Hindlimb muscle (tissue), 1 donor: ENCODE measurements around the gene RAB25. TPM values are rescaled to one million over a fixed set of nuclear protein-coding genes. Genes with fewer than 3 reads are reported as not detected.
A peak's percentile ranks its signal among the peaks of the same experiment; 100 is the strongest.

ENCODE experiments used
- DNase-seq: peaks from one replicate; pipeline ENCODE4 v3.0.0-alpha.2; 2013
- polyA plus RNA-seq: library from polyadenylated mRNA; unstranded; fragments of 120-200 nt; gene quantifications from one replicate; pipeline ENCODE4 v1.2.1, GENCODE V29; 2013; ENCODE audit not compliant: insufficient read length

RAB25 gene
- polyA plus RNA-seq, 1 donor = 1.0 TPM

DNA sequence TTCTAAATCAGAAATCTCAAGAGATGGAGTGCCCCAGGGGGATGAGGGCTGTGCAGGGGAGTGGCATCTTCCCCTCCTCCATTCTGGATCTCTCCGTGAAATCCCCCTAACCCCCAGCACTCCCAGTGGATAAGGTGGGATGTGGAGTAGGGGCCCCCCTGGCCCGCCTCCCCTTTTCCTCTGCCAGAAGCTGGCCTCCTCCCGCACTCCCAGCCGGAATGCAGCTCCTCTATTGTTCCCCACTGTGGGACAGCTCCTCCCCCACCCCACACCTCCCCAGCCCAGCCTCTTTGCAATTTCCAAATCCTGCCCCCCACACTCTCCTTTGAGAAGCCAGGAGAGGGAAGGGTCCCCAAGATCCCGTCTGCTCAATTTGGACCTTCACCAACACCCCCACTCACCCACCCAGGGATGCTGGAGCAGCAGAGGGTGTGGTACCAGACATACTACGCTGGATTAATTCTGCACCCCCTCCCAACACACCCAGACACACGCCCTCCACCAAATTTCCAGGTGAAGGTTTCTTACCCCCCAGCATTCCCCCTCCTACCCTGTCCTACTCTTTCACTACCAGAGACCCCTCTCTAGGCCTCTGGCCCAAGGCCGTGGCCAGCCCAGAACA lies 19.4 kb downstream of the RAB25 start:
- no peak for DNase-seq

DNA sequence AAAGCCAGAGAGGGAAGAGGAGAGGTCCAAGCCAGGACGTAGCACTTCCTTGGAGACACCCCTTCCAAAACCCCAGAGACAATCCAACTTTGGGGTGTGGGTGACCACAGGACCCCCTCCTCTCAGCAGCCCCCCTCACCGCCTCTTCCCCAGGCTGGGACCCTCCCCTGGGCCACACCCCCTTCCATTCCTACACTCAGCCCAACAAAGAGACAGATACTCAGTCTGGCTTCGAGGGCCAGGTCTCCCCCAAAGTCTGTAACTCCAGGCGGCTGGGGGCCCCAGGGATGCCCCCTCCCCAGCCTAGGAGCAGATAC lies 19.9 kb downstream of the RAB25 start:
- no peak for DNase-seq

DNA sequence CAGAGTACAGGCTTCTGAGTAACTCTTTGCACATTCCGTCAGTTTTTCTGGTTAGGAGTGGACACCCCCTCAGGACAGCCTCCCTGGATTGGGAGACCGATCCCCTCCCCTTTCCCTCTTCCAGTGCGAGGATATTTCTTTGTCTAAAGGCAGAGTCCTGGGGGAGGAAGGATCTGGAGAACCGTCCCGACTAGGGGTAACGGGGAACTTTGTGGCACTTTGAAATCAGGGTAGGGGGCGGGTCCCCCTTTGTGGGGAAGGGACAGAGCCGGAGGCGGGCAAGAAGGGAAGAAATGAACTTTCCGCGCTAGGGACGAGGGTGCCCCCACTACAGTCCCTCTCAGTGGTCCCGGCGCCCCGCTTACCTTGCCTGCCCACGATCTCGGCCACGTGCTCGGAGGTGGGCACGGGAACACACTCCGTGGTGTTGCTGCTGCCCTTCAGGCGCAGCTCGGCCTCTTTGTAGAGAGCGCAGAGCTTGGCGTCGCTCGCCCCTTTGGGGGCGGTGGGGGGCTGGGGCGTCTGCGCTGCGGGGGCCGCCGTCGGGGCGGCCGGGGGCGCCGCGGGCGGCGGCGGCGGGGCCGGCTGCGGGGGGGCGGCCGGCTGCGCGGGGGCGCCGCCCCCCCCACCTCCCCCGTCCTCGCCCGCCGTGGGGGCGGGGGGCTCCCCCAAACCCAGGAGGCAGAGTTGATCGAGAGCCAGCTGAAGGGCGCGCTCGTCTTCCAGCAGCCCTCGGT lies 20.4 kb downstream of the RAB25 start:
- peak; percentile 55 for DNase-seq

DNA sequence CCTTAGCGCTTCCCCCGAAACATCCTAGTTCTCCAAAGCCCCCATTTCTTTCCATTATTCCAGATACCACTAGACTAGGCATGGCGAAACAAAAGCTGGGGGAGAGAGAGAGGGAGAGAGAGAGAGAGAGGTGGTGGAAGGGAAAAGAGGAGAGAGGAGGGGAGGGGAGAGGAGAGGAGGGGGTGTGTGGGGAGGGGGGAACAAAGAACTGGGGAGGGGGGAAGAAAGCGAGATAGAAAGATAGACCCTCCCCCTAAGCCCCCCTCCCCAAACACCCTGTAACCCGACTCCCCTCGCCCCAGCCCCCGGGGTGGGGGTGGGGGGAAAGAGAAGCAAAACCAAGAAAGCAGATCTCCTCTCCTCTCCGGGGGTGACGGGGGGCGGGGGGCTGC lies 21.0 kb downstream of the RAB25 start:
- DNase-seq = no peak

DNA sequence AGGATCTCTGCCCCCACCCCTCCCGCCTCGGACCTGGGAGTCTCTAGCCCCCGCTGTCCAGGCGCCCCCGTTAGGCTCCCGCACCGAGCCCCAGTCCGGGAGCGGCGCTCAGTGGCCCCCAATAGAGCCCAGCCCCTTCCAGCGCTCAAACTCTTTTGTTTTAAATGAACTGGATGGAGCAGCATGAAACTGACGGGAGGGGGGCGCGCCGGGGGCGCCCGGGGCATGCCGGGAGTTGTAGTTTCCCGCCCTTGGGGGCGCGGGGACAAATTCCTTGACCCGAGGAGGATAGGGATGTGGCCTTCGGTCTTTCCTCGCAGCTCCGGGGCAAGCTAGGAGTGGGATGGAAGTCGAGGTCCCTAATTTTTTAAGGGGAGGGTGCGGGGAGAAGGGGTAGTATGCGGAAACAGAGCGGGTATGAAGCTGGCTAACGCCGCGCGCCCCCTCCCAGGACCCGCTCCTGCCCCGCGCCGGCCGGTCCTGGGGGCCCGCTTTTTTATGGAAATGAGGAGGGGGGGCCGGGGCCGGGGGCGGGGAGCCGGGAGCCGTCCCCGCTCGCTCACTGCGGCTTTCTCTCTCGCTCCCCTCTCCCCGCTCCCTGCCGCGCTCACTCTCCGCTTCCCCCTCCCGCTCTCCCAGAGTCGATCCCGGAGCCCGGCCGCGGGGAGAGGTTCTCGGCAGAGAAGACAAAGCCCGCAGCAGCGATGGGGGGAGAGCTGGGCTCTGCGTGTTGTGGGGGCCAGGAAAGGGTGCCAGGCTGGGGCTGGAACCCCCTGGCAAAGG lies 21.5 kb downstream of the RAB25 start, which contains the start of gene MEX3A:
Gene MEX3A (minus strand): TSS at position 157 of the 783 bp plus-strand sequence. CDS start 467 bp downstream, outside the sequence.
- peak; percentile 94 for DNase-seq

DNA sequence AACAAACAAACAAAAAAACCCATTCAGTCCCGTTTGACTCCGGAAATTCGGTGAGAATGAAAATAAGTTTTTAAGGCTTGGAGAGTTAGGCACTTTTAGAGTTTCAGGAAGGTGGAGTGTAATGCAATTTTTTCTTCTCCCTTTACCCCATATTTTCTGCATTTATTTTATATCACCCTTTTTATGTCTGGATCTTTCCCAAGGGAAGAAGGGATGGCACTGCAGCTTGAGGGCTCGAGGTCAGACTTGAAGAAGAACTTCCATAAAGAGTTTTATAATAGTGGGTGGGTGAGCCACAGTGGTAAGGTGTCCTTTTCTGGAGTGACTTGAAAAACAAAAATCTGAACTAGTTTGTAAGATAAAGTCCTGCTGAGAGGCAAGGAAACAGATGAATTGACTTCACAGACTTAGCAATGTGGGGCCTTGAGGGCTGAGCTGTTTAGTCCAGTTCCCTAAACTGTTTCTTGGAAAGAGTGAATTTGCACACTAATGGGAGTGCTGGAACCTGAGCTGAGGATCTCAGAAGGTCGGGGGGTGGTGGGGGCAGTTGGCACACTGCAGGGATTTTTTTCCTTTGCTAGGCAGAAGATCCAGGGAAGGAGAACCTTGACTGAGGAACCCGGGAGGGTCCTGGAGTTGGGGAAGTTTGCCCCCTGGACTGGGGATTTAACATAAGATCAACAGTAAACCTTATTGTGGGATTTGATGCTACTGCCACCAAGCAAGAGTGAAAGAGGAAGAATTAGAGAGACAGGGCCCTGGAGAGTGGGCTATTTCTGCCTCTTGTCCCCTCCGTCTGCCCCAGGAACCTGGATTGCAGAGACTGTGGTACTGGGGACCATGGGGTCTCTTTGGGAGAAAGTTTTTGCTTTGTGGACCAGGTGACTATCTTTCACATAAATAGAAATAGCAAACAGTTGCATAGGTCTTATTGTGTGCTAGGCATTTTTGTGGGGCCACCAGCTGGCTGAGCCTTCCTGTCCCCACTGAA lies 23.1 kb downstream of the RAB25 start:
- no peak for DNase-seq

DNA sequence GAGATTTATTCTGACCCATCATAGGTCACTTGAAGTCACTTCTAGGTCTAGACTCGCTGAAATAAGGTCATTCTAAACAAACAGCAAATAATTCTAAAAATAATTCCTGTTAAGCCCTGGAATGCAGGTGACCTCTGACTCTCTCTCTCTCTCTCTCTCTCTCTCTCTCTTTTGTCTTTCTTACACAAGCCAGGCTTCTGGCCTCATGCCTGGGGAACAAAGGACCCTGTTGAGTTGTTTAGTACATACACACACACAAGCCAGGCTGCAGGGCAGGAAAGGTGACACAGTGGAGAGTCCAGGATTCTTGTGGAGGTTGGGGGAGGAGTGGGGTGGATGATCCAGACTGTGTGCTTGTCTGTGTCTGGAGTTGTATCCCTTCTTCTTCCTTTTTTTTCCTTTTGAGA lies 25.3 kb downstream of the RAB25 start:
- DNase-seq = no peak

DNA sequence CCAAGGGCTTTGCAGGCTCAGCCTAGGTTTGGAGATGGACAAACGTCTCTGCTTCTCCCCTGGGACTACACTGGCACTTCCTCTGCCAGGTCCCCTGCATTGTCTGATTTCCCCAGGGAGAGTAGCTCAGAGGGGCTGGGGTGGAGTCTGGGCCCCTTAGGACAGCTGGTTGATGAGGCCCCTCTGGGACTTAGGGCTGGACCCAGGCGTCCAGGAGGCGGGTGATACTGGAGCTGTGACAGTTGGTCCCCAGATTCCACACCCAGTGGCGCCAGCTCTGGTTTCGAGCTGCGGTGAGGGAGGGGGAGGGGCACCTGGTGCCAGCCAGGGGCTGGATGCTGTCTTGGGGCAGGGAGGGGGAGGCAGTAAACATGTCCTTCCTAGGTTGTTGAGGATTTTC lies 28.7 kb downstream of the RAB25 start:
- no peak for DNase-seq

DNA sequence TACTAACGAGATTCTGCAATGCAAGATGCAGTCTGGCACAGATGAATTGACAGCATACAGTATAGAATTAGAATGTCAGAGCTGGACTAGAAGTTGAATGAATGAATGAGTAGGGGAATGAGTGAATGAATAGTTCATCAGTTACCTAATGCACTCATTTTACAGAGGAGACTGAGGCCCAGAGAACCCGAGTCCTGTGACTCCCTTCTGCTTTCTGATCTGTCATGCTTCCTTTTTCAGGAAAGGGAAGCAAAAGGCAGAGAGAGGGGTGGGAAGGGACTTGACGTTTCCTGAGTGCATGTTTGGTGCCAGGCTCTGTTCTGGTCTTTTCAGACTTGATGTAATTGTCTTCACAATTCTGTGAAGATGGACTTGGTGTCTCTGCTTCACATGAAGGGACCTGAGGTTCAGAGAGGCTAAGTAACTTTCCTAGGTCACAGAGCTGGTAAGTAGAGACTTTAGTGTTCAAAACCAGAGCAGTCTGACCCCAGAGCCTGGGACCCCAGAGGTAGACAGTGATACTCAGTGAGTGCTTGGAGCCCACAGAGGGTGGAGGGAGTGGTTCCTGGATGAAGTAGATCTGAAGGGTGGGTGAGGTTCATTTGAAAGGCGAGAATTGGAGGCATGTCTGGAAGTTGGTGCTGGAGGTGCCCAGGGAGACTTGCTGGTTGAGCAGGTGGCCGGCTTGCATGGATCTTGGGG lies 29.3 kb downstream of the RAB25 start:
- DNase-seq = no peak

DNA sequence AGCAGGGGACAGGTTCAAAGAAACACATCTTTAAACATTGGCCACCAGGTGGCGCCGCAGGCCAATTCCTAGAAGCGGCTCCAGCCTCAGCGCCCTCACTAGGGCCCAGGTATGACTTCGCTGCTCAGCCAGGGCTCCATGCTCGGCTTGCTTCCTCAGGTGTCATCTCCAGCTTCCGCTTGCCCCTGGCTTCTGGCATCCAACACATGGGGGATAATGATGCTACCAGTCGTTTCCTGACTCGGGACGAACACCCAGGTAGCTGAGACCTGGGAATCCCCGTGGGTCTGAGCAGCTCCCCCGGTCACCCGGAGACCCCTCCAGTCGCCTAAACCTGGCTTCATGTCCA lies 29.9 kb downstream of the RAB25 start:
- peak; percentile 80 for DNase-seq

DNA sequence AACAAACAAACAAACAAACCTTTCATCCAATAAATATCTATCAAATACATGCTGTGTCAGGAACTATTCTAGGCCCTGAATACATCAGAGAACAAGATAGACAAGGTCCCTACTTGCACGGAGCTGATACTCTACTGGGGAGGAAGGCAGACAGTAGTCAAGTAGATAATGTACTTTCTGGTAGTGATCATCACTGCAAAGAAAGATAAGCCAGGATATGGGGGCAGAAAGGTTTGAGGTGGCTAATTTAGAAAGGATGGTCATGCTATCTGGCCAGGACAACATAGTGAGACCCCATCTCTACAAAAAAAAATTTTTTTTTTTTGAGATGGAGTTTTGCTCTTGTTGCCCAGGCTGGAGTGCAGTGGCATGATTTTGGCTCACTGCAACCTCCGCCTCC lies 30.6 kb downstream of the RAB25 start:
- DNase-seq = no peak

DNA sequence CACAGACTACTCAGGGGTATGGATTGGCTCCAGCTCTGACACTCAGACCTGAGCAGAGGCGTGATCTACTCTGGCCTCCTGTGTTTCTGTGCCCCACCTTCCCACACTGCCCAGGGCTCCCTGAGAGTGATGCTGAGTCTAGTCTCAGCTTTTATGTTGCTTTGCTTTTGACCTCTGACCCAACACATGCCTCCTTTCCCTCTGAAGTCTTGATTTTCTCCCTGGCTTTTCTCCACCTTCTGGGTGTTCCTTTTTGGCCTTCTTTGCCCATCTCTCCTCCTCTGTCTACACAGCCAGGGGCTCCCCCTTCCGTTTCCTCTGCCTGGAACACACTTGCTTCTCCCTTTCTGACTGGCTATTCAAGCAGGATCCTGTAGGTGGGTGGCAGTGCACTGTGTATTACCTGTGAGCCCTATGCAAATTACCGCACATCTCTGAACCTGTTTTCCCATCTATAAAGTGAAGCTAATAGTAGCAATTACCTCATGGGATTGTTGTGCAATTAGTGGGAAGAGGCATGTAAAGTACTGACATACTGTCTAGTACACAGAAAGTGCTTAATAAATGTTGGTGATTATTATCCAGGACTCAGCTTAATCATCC lies 35.0 kb downstream of the RAB25 start:
- no peak for DNase-seq

DNA sequence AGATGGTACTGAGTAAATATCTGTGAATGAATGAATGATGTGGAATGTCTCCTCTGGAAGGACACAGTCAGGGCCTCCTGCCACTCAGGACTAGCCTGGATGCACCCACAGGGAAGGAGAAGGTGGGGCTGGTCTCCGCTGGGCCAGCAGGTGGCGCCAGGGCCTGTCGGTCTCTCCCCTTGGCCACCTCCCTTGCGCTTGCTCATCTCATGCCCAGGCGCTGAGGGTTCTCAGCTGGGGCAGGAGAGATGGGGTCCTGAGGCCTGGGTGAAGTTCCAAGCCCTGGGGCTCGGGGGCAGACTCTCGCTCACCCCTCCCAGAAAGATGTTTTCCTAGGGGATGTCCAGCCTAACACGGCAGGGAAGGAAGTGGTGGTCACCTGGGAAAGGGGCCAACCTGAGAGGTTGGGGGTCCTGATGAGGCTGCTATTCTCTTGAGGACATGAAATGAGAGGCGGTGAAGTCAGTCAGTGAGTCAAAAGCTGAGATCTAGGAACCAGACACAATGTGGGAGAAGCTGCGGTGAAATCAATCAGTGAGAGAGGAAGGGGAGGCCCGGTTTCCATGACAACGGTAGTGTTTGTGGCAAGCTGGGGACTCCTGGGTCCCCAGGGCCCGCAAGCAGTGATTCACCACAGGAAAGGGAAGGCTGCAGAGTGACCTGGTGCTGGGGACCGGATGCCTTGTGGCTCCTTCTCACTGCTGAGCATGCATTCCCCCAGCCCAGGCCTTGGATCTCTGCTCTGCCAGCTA lies 35.9 kb downstream of the RAB25 start:
- peak; percentile 87 for DNase-seq

DNA sequence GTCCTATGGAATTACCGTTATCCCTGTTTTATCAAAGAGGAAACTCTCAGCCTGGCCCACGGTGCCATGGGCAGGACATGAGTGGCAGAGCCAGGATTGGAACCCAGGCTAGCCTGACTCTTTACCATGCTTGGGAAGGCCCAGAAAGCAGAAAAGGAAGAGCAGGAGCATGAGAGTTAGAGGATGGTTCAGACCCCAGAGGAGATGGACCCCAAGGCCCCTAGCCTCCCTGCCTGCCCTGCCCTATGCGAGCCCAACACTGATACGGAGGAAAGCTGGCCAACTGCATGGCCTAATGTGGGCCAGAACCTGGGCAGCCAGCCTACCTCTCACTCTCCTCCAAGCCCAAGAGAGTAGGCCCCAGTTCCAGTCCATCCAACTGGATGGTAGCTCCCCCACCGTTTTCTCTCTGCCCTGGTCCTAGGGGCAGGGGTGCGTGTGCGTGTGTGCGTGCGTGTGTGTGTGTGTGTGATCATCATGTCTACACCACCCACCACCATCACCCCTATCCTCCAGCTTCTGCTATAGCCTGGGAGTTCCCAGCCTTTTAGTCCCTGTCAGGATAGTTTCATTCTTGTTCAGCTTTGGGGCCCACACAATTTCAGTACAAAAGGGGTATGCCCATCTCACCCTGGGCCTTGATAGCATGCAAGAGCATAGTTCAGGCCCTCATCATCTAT lies 36.7 kb downstream of the RAB25 start:
- DNase-seq = no peak

DNA sequence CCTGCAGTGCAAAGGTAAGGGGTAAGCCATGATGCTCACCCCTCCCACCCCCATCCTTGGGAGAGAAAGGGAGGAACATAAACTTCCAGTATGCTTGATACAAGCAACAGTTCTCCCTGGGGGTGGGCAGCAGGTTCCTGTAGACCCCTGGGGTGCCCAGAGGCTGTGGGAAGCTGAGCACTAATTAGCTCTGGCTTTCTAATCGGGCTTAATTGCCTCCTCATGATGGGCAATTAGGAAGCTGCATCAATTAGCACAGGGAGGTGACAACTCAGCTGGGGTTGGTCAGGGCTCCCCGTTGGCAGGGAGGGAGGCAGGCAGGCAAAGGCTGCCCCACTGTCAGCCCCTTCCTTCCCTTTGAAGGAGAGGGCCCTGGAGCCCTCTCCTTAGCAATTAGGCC lies 37.8 kb downstream of the RAB25 start:
- no peak for DNase-seq

DNA sequence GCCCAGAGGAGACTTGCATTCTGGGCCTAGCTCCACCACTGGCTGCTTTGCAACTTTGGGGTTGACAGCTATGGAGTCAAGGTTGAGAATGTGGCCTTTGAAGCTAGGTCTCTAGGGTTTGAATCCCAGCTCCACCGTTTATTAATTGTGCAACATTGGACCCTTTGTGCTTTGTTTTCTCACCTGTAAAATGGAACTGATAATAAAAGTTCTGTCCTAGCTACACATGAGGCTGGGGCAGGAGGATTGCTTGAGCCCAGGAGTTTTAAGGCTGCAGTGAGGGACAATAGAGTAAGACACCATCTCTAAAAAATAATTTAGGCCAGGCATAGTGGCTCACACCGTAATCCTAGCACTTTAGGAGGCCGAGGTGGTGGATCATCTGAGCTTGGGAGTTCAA lies 38.3 kb downstream of the RAB25 start:
- DNase-seq = no peak

DNA sequence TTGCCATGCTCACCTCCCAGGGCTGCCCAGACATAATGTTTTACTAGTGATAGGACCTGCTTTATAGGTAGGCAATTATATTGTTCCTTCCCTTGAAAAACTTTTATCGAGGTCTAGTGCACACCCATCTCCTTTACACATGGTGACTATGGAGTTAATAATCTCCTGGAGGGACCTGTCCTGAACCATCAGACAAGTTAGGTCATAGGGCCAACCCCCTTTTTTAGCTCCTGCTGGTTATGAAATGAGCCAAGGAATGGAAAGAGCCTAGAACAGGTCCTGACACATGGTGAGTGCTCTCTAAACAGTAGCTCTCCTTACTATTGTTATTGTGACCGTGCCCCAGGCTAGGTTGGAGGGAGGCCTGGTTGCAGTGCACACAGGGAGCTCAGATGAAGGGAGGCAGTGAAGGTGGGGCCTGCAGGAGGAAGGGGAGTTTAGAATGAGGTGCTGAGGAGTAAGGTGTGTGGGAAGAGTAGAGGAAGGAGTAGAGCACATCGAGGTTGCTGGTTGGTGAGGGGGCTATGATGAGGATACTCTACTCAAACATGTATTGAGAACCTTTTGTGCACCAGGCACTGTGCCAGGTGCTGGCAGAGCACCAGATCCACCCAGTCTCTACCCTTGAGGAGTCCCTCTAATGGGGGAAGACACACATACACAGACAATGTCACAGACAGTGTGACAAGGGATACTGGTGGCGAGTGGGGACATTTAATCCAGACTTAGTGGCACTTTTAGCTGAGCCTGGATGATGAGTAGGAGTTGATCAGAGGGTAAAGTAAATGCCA lies 39.4 kb downstream of the RAB25 start:
- no peak for DNase-seq

DNA sequence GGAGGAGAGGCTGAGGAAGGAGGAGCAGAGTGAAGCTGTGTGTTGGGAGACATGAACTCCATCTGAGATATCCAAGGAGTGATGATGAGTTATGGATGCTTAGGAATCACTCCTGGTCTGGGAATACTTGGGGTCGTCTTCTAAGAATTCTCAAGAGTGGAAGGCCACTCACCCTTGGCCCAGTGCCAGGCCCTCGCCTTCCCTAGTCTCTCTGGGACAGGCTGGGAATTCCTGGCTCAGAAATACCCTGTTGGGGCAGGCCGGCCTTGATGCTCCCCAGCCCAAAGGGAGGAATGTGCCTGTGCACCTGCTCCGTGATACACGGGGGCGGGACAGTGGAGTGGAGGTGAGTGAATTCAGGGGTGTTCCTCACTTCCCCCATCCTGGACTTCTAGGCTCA lies 40.9 kb downstream of the RAB25 start:
- DNase-seq = no peak
